Measurements from ENCODE around the gene OCIAD1.

OCIAD1 gene

GRCh38 chr4:48910511-48910910 is 79.6 kb downstream of the OCIAD1 start:
- TF ChIP-seq GATA1 (IDR thresholded peaks at IDR 0.05; ENCODE audit: low read depth, low read length) = no peak
- no peak for TF ChIP-seq POLR2A (IDR thresholded peaks at IDR 0.05; ENCODE audit: low read length)

More at GRCh38 chr4:48910511-48910910, 79.6 kb downstream of the OCIAD1 start:
- DNase-seq = peak in 1 of 2 experiments; percentile 38
